HG03103 (cell line): ENCODE data around the gene CNTNAP2.
"Not testable (repeated sequence)": the region's sequence is repeated elsewhere in the genome, so short reads cannot be mapped to it uniquely, and the experiment has no call there.

ENCODE experiments used
- ATAC-seq: cut with Tn5 transposase; IDR thresholded peaks from one replicate; pipeline ENCODE4 v1.9.1; 2021; ENCODE audit warnings: low read depth; ENCODE audit not compliant: unreplicated experiment

Gene CNTNAP2

DNA sequence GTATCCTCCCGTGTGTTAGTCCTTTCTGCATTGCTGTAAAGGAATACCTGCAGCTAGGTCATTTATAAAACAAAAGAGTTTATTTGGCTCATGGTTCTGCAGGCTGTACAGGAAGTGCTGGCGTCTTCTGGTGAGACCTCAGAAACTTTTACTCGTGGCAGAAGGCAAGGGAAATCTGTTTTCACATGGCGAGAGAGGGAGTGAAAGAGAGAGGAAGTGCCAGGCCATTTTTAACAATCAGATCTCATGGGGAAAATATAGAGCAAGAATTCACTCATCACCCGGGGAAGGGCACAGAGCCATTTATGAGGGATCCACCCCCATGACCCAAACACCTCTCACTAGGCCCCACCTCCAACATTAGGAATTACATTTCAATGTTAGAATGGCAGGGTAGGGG lies 952.2 kb downstream of the CNTNAP2 start:
- ATAC-seq = no peak

- ATAC-seq = no peak
Observed at GRCh38 chr7:147069771-147070170, 953.2 kb downstream of the CNTNAP2 start.

- ATAC-seq = no peak
Observed at GRCh38 chr7:147070886-147071285, 954.3 kb downstream of the CNTNAP2 start.

- ATAC-seq = no peak
Observed at GRCh38 chr7:147071536-147071935, 954.9 kb downstream of the CNTNAP2 start.

DNA sequence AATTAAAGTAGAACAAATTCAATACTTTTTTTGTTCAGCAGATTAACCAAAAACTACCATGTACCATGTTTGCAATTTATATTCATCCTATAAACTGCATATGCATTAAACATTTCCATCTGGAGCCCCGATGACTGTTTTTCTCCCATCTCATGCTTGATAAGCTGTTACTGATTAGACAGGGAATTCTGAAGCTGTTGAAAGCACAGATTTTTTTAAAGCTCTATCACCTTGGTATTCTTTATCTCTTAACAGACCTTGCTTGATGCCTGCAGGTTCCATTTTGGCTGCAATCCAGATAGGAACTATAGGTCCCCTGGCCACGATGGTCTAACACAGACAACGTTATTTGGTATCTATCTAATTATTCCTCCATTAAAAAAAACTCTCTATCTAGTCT lies 961.7 kb downstream of the CNTNAP2 start:
- ATAC-seq = no peak

- no peak for ATAC-seq
Observed at GRCh38 chr7:147079083-147079482, 962.5 kb downstream of the CNTNAP2 start.

- ATAC-seq = no peak
Observed at GRCh38 chr7:147079921-147080420, 963.4 kb downstream of the CNTNAP2 start.

- ATAC-seq = no peak
Observed at GRCh38 chr7:147081117-147081516, 964.5 kb downstream of the CNTNAP2 start.

DNA sequence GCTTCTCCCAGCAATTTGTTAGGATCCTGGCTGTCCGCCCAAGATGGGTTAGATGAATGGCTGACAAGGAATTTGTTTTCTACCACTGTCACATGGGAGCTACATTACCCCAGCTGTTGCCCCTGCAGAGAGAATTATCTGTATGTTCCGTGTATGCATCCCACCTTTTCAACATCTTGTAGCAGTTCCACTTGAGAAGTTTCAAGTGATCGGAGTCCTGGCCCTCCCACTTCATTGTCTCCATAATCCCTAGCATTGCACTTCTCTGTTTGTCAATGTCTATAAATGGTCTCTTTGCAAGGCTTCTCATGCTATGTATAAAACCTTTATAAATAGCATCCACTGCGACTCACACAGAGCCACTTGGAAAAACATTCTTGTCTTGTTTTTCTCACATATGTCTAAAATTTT lies 972.5 kb downstream of the CNTNAP2 start:
- no peak for ATAC-seq

- no peak for ATAC-seq
Observed at GRCh38 chr7:147089608-147090007, 973.0 kb downstream of the CNTNAP2 start.

DNA sequence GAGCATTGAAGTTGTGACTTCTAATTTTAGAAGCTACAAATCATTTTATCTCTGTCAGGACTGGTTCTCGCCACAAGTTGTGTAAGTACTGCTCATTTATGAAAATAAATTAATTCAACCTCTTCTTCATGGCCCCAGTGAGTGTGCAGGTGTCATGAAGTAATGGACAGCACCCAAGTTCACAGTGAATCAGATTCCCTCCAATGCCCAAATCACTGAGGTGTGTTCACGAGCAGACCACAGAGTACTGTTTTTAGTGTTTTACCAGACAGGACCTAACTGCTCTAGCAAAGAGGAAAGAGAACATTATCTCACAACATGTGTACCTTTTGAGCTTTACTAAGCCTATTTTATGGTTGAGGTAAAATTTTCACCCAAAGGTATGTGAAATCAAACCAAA lies 980.0 kb downstream of the CNTNAP2 start:
- no peak for ATAC-seq

DNA sequence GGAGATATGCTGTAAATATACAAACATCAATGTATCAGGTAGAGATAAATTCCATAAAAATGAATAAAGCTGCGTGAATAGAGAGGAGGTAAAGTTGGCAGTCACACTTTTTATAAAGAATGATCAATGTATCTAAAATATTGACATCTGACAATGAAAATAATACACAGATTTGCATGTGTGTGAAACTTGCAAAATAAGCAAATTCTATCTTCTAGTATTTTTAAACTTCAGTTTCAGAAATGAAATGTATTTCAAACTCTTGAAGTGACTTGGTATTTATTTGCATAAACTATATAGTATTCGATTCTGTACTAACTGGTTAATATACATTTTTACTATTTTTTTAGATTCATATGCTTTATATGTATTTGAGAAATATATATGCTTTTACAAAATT lies 986.6 kb downstream of the CNTNAP2 start:
- ATAC-seq = no peak

GRCh38 chr7:147106746-147107145 lies 990.1 kb downstream of the CNTNAP2 start:
- ATAC-seq = no peak

GRCh38 chr7:147114525-147114924 lies 997.9 kb downstream of the CNTNAP2 start:
- ATAC-seq = not testable (repeated sequence)

GRCh38 chr7:147136352-147136751 lies 1019.8 kb downstream of the CNTNAP2 start:
- no peak for ATAC-seq

- no peak for ATAC-seq
Observed at GRCh38 chr7:147145194-147145593, 1028.6 kb downstream of the CNTNAP2 start.

- no peak for ATAC-seq
Observed at GRCh38 chr7:147146169-147146568, 1029.6 kb downstream of the CNTNAP2 start.

GRCh38 chr7:147151661-147152060 lies 1035.1 kb downstream of the CNTNAP2 start:
- ATAC-seq = no peak

- no peak for ATAC-seq
Observed at GRCh38 chr7:147153571-147153970, 1037.0 kb downstream of the CNTNAP2 start.

- no peak for ATAC-seq
Observed at GRCh38 chr7:147161405-147161804, 1044.8 kb downstream of the CNTNAP2 start.

DNA sequence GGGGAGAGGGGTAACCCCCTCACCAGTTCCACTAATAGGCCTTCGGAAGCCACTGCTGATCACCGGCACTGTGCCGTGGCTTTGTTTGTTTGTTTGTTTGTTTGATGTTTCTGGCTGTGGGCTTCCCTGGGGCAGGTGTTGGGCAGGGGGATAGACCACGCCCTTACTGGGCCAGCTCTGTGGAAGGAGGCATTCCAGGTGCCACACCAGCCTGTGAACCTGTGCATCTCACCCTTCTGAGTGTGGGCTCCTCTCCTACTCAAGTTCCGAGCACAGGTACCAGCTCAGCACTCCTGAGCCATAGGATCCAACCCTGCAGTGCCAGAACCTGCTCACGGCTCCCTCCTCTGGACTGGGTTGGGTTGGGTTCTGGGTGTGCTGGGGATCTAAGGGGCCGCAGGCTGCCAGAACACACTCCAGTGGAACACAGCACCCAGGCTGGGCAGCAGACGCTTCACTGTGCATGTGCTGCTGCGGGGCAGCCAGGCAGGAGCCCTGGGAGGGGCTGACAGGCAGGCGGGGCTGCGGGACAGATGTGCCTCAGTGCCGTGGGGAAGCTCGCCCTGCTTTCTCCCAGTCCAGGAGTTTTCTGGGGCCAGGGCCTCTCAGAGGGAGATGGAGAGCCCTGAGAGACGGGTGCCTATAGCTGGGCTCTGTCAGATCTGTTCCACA lies 1053.9 kb downstream of the CNTNAP2 start:
- ATAC-seq = no peak

DNA sequence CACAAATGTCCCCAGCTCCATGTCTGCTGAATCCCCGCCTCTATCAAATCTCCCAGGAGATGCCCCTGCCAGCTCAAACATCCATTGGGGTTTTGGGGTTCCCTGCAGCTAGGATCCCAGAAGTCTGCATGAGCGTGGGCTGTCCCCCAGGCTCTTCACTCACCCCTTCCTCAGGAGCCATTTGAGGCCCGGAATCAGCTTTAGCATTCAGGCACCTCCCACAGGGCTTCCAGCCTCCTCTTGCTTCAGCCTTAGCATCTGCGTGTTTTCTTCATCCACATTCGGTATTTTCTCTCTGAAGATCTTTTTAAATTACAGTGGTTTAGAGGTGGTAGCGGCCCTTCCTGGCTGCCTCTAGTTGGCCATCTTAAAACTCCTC lies 1054.4 kb downstream of the CNTNAP2 start:
- no peak for ATAC-seq

- ATAC-seq = no peak
Observed at GRCh38 chr7:147173883-147174282, 1057.3 kb downstream of the CNTNAP2 start.
